ENCODE measurements around the gene BICRA.
A peak's percentile ranks its signal among the peaks of the same experiment; 100 is the strongest.

The BICRA gene

GRCh38 chr19:47625650-47626049, 16.7 kb downstream of the BICRA start:
- peaks cover 35% of the 10 kb centered on the region for H3K4me1 Mint-ChIP-seq
- no peak overlapping the region for H3K4me3 Mint-ChIP-seq
- H3K27ac Mint-ChIP-seq = peak overlapping the region; percentile 47
- H3K27me3 Mint-ChIP-seq (ENCODE audit: low read depth, poor library complexity) = no peaks in the 10 kb centered on the region
- no peaks in the 10 kb centered on the region for H3K9me3 Mint-ChIP-seq
- TF ChIP-seq, protein P1, sequence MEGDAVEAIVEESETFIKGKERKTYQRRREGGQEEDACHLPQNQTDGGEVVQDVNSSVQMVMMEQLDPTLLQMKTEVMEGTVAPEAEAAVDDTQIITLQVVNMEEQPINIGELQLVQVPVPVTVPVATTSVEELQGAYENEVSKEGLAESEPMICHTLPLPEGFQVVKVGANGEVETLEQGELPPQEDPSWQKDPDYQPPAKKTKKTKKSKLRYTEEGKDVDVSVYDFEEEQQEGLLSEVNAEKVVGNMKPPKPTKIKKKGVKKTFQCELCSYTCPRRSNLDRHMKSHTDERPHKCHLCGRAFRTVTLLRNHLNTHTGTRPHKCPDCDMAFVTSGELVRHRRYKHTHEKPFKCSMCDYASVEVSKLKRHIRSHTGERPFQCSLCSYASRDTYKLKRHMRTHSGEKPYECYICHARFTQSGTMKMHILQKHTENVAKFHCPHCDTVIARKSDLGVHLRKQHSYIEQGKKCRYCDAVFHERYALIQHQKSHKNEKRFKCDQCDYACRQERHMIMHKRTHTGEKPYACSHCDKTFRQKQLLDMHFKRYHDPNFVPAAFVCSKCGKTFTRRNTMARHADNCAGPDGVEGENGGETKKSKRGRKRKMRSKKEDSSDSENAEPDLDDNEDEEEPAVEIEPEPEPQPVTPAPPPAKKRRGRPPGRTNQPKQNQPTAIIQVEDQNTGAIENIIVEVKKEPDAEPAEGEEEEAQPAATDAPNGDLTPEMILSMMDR (IDR thresholded peaks at IDR 0.05) = no peak
- H3K36me3 Mint-ChIP-seq (ENCODE audit: low read depth) = peaks cover 50% of the 10 kb centered on the region
- no peak for DNase-seq

DNA sequence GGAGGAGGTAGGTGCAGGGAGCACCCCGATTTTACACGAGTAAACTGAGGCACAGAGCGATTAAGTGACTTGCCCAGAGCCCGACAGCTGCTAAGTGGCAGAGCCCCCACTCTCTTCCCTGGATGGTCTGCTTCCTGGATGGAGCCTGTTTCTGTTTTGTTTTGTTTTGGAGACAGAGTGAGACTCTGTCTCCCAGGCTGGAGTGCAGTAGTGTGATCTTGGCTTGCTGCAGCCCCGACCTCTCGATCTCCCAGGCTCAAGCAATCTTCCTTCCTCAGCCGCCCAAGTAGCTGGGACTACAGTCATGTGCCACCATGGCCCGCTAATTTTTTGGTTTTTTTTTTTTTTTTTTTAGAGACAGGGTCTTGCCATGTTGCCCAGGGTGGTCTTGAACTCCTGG, 17.3 kb downstream of the BICRA start:
- Mint-ChIP-seq H3K27me3 (ENCODE audit: low read depth, poor library complexity) (no peaks in the 10 kb centered on the region), H3K27ac (no peak overlapping the region), H3K4me1 (peaks cover 31% of the 10 kb centered on the region), H3K9me3 (no peaks in the 10 kb centered on the region), H3K36me3 (ENCODE audit: low read depth) (peaks cover 52% of the 10 kb centered on the region), H3K4me3 (no peak overlapping the region)
- no peak for DNase-seq
- TF ChIP-seq, protein P1 (IDR thresholded peaks at IDR 0.05) = no peak

DNA sequence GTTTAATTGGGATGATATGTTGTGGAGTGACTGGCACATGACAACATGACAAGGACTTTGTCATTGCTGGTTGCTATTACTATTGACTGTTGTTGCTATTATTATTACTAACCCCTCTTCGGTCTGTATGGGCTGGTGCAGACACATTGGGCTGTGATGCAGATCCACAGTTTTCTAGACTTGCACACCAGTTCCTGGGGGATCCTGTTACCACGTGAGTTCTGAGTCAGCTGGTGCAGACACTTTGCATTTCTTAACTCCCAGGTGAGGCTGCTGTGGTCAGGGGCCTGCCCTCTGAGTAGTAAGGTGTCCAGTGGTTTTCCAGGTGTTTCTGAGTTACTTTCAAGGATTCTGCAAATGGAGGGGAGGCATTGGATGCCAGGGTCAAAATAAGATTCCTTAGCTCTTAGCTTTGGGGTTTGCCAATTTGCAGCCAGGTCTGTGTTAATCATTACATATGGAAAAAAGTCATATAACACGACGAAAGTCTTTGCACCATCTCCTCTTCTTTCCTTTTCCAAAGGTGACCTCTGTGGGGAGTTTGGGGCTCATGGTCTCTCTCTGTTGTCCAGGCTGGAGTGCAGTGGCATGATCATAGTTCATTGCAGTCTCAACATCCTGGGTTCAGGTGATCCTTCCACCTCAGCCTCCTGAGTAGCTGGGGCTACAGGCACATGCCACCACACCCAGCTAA, 19.3 kb downstream of the BICRA start:
- no peaks in the 10 kb centered on the region for H3K27me3 Mint-ChIP-seq (ENCODE audit: low read depth, poor library complexity)
- H3K9me3 Mint-ChIP-seq = no peaks in the 10 kb centered on the region
- H3K4me1 Mint-ChIP-seq = peaks cover 36% of the 10 kb centered on the region
- peaks cover 59% of the 10 kb centered on the region for H3K36me3 Mint-ChIP-seq (ENCODE audit: low read depth)
- no peak overlapping the region for H3K27ac Mint-ChIP-seq
- DNase-seq = no peak
- TF ChIP-seq, protein P1 (IDR thresholded peaks at IDR 0.05) = no peak
- no peak overlapping the region for H3K4me3 Mint-ChIP-seq

GRCh38 chr19:47630594-47630993, 21.7 kb downstream of the BICRA start:
- TF ChIP-seq, protein P1 (IDR thresholded peaks at IDR 0.05) = no peak
- Mint-ChIP-seq H3K9me3 (peaks cover 3% of the 10 kb centered on the region), H3K27ac (no peak overlapping the region), H3K4me3 (no peak overlapping the region), H3K36me3 (ENCODE audit: low read depth) (peaks cover 54% of the 10 kb centered on the region), H3K27me3 (ENCODE audit: low read depth, poor library complexity) (no peaks in the 10 kb centered on the region), H3K4me1 (peaks cover 30% of the 10 kb centered on the region)
- DNase-seq = no peak

DNA sequence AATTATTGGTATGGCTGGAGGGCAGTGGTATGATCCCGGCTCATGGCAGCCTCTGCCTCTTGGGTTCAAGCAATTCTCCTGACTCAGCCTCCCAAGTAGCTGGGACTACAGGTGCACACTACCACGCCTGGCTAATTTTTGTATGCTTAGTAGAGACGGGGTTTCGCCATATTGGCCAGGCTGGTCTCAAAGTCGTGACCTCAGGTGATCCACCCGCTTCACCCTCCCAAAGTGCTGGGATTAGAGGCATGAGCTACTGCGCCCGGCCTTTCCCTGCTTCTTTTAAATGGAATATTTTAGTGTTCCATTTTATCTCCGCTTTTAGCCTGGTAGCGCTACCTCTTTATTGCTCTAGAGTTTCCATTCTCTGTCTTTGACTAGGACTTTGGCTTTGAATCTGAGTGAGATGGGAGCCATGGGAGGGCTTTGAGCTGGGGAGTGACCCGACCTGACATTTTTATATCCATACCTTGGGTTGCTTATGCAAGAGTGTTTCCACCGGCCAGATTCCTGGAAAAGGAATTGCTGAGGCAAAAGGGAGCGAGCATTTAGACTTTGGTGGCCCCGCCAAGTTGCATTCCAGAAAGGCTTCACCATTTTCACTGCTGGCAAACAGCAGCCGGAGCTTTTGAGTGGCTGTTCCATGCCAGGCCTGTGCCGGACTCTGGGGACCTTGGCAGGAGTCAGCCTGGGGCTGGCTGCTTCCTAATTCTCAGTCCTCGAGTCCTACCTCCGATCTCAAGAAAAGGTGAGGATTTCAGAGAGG, 22.9 kb downstream of the BICRA start:
- Mint-ChIP-seq H3K36me3 (ENCODE audit: low read depth) (peaks cover 64% of the 10 kb centered on the region), H3K9me3 (peaks cover 7% of the 10 kb centered on the region), H3K4me1 (peaks cover 23% of the 10 kb centered on the region), H3K27ac (peak overlapping the region; percentile 76), H3K4me3 (no peak overlapping the region), H3K27me3 (ENCODE audit: low read depth, poor library complexity) (no peaks in the 10 kb centered on the region)
- no peak for DNase-seq
- TF ChIP-seq, protein P1 (IDR thresholded peaks at IDR 0.05) = no peak
